ENCODE results near the gene PTPRT. TPM values are rescaled to one million over a fixed set of nuclear protein-coding genes. Genes with fewer than 3 reads are reported as not detected.

Gene PTPRT
- total and polyA plus RNA-seq, 2 experiments from 2014 or later = not detected

DNA sequence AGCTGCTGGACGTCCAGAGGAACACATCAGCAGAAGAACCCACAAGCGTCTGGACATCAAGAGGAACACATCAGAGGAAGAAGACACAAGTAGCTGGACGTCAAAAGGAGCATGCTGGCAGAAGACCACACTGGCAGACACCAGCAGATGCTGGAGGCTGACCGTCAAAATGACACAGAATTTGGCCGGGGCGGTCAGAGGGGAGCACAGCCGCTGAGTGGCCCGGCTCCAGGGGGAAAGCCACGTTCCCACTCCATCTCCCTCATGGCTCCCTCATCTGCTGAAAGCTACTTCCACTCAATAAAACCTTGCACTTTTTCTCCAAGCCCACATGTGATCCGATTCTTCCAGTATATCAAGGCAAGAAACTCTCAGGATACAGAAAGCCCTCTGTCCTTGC lies 283.6 kb downstream of the PTPRT start:
- Histone ChIP-seq H3K4me2 (no peak overlapping the region), H3K4me1 (ENCODE audit: insufficient read depth) (no peaks in the 10 kb centered on the region), H3K79me2 (replicated peaks; ENCODE audit: insufficient read depth) (no peaks in the 10 kb centered on the region), H3K36me3 (ENCODE audit: insufficient read depth) (no peaks in the 10 kb centered on the region), H3K9me2 (ENCODE audit: insufficient read depth) (no peaks in the 10 kb centered on the region), H3K4me3 (no peak overlapping the region), H3F3A (replicated peaks; ENCODE audit: low read depth) (no peaks in the 10 kb centered on the region), H2AFZ (no peak overlapping the region), H4K20me1 (replicated peaks; ENCODE audit: insufficient read depth) (no peaks in the 10 kb centered on the region), H3K27me3 (ENCODE audit: insufficient read depth) (no peaks in the 10 kb centered on the region), H3K27ac (ENCODE audit: low read depth) (no peak overlapping the region)
- TF ChIP-seq POLR2AphosphoS5 (IDR thresholded peaks at IDR 0.05; ENCODE audit: low read depth) = no peak
- no peak for TF ChIP-seq NANOG (IDR thresholded peaks at IDR 0.05; ENCODE audit: borderline replicate concordance)
- no peak for TF ChIP-seq CREB1 (CRISPR knock-in tag; IDR thresholded peaks at IDR 0.05; ENCODE audit: low read depth)
- TF ChIP-seq EZH2phosphoT487 (IDR thresholded peaks at IDR 0.05; ENCODE audit: unreplicated experiment) = no peak
- TF ChIP-seq REST (IDR thresholded peaks at IDR 0.05; ENCODE audit: unreplicated experiment) = no peak
- no peak for TF ChIP-seq ZNF114 (CRISPR knock-in tag; IDR thresholded peaks at IDR 0.05)
- no peak for TF ChIP-seq EZH2 (IDR thresholded peaks at IDR 0.05; ENCODE audit: low read depth, unreplicated experiment)
- TF ChIP-seq, protein P1, sequence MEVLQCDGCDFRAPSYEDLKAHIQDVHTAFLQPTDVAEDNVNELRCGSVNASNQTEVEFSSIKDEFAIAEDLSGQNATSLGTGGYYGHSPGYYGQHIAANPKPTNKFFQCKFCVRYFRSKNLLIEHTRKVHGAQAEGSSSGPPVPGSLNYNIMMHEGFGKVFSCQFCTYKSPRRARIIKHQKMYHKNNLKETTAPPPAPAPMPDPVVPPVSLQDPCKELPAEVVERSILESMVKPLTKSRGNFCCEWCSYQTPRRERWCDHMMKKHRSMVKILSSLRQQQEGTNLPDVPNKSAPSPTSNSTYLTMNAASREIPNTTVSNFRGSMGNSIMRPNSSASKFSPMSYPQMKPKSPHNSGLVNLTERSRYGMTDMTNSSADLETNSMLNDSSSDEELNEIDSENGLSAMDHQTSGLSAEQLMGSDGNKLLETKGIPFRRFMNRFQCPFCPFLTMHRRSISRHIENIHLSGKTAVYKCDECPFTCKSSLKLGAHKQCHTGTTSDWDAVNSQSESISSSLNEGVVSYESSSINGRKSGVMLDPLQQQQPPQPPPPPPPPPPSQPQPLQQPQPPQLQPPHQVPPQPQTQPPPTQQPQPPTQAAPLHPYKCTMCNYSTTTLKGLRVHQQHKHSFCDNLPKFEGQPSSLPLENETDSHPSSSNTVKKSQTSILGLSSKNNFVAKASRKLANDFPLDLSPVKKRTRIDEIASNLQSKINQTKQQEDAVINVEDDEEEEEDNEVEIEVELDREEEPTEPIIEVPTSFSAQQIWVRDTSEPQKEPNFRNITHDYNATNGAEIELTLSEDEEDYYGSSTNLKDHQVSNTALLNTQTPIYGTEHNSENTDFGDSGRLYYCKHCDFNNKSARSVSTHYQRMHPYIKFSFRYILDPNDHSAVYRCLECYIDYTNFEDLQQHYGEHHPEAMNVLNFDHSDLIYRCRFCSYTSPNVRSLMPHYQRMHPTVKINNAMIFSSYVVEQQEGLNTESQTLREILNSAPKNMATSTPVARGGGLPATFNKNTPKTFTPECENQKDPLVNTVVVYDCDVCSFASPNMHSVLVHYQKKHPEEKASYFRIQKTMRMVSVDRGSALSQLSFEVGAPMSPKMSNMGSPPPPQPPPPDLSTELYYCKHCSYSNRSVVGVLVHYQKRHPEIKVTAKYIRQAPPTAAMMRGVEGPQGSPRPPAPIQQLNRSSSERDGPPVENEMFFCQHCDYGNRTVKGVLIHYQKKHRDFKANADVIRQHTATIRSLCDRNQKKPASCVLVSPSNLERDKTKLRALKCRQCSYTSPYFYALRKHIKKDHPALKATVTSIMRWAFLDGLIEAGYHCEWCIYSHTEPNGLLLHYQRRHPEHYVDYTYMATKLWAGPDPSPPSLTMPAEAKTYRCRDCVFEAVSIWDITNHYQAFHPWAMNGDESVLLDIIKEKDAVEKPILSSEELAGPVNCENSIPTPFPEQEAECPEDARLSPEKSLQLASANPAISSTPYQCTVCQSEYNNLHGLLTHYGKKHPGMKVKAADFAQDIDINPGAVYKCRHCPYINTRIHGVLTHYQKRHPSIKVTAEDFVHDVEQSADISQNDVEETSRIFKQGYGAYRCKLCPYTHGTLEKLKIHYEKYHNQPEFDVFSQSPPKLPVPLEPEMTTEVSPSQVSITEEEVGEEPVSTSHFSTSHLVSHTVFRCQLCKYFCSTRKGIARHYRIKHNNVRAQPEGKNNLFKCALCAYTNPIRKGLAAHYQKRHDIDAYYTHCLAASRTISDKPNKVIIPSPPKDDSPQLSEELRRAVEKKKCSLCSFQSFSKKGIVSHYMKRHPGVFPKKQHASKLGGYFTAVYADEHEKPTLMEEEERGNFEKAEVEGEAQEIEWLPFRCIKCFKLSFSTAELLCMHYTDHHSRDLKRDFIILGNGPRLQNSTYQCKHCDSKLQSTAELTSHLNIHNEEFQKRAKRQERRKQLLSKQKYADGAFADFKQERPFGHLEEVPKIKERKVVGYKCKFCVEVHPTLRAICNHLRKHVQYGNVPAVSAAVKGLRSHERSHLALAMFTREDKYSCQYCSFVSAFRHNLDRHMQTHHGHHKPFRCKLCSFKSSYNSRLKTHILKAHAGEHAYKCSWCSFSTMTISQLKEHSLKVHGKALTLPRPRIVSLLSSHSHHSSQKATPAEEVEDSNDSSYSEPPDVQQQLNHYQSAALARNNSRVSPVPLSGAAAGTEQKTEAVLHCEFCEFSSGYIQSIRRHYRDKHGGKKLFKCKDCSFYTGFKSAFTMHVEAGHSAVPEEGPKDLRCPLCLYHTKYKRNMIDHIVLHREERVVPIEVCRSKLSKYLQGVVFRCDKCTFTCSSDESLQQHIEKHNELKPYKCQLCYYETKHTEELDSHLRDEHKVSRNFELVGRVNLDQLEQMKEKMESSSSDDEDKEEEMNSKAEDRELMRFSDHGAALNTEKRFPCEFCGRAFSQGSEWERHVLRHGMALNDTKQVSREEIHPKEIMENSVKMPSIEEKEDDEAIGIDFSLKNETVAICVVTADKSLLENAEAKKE (CRISPR knock-in tag; IDR thresholded peaks at IDR 0.05) = no peak
- TF ChIP-seq JUNB (IDR thresholded peaks at IDR 0.05; ENCODE audit: unreplicated experiment) = no peak
- no peak for TF ChIP-seq ZNF331 (CRISPR knock-in tag; IDR thresholded peaks at IDR 0.05; ENCODE audit: low read depth)
- no peak for ATAC-seq
- Mint-ChIP-seq H3K27ac (no peak overlapping the region), H3K4me3 (no peak overlapping the region), H3K9me3 (peaks cover 92% of the 10 kb centered on the region), H3K27me3 (ENCODE audit: insufficient read depth, low read depth, poor library complexity) (peaks cover 5% of the 10 kb centered on the region), H3K4me1 (no peaks in the 10 kb centered on the region), H3K36me3 (ENCODE audit: low read depth) (peaks cover 18% of the 10 kb centered on the region)
- DNase-seq (ENCODE audit: low spot score) = no peak
